ENCODE measurements around the gene DNASE1. TPM values are rescaled to one million over a fixed set of nuclear protein-coding genes. Genes with fewer than 3 reads are reported as not detected.
"Not testable (repeated sequence)": the region's sequence is repeated elsewhere in the genome, so short reads cannot be mapped to it uniquely, and the experiment has no call there.

The DNASE1 gene
- total RNA-seq, 1 donor from 2014 or later: 20.8 TPM

DNA sequence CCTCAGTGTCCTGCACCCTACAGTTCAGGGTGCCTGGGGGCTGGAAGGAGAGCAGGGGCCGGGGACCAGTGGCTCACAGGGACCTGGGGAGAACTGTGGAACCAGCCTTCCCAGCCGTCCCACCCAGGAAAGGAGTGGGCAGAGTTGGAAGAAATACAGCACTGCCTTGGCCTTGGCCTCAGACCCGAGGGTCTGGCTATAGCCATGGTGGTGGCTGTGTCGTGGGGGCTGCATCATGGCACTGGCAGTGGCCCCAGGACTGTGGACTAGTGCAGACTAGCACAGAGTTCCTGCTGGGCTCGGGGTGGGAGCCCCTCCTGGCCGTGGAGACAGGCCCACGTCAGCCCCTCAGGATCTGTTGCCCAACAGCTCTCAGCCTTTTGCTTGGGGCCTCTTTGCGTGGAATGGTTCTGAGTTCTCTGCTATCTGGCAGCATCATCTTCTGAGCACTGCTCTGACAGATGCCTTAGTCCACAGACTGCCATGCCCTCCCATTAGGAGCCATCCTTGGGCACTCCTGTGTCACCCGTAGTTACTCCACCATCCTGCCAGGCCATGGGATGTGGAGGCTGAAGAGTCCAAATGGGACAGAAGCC lies 12.6 kb upstream of the DNASE1 start:
- no peak for DNase-seq

DNA sequence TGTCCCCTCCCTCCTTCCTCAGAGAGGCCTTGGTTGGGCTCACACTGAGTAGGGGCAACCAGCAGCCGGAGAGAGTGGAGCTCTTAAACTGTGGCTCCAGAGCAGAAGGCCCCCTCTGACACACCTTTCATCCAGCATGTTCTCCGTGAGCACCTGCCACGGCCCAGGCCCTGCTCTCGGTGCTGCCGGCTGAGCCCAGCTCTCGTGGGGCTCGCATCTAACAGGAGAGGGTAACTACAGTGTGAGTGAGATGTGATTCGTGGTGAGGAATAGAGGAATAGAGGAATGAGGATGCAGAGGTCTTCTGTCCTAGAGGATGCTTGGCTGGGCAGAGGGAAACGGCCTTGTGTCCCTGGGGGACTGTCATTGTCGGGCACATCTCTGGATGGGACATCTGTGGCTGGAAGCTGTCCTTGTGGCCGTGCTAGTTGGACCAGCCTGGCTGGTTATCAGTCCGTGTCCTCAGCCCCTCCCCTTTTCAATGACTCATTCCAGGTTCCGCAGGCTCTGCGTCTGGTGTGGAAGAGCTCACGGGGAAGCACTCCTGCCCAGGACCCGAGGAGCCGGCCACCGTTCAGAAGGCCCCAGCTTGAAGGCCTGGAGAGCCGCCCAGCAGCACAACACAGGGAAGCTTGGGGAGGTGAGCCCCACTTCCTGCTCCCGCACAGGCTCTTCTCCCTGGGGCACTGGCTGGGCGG lies 11.9 kb upstream of the DNASE1 start:
- DNase-seq: peak; percentile 71

DNA sequence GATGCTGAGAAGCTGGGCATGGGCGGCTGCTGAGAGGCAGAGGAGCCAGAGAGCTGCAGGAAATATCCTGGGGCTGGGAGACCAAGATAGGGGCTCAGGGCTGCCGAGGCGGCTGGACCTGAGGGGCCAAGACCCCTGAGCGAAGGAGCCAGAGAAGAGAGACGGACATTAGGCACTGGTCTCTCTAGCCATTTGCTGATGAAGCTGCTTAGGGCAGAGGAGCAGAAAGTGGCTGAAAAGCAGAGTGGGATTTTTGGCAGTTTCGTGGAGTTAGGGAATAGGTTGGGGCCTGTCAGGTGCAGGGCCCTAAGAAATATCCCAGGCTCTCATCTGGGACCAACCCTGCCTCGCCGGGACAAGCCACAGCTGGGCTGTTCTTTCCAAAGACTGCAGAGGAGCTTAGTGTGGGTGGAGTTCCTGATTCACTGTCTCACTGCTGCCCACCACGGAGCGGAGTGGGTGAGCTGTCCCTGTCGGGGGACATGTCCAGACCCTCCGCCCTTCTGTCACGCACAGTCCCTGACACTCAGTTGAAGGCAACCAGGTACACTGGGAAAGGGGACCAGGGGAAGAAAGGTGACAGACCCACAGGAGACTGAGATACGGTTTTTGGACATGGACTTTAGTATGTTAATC lies 11.3 kb upstream of the DNASE1 start:
- DNase-seq: no peak

GRCh38 chr16:3645108-3645503 lies 9.4 kb upstream of the DNASE1 start:
- no peak for DNase-seq

GRCh38 chr16:3645504-3646347 lies 8.8 kb upstream of the DNASE1 start:
- no peak for DNase-seq

- peak; percentile 77 for DNase-seq
These were observed 8.1 kb upstream of the DNASE1 start for GRCh38 chr16:3646348-3646920.

DNA sequence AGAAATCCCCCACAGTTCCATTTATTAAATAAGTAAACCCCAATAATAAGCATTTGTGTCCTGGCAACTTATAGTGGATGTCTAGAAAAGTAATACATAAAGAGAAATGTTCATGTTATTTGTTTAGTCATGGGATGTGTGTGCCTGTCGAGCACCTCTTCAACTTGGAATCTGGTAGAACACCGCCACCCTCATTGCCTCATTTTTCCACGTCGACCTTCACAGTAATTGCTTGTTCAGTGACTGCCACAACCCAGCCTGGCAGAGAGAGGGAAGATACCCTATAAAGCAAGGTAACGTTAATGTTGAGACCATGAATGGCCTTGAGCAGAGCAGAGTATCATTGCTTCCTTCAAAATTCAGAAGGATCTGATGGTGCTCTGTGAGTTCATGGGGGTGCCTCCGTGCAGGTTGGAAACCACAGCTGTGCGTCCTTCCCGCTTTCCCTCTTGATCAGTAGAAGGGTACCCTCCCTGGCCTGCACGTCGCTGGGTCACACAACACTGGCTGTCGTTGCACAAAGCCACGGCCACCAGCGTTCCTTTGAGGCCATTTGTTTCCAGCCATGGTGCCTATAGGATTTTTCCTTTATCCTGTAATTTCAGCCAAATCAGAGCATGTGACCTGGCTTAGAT lies 3.7 kb upstream of the DNASE1 start:
- DNase-seq: no peak

GRCh38 chr16:3651461-3652372 lies 2.8 kb upstream of the DNASE1 start:
- no peak for DNase-seq

DNA sequence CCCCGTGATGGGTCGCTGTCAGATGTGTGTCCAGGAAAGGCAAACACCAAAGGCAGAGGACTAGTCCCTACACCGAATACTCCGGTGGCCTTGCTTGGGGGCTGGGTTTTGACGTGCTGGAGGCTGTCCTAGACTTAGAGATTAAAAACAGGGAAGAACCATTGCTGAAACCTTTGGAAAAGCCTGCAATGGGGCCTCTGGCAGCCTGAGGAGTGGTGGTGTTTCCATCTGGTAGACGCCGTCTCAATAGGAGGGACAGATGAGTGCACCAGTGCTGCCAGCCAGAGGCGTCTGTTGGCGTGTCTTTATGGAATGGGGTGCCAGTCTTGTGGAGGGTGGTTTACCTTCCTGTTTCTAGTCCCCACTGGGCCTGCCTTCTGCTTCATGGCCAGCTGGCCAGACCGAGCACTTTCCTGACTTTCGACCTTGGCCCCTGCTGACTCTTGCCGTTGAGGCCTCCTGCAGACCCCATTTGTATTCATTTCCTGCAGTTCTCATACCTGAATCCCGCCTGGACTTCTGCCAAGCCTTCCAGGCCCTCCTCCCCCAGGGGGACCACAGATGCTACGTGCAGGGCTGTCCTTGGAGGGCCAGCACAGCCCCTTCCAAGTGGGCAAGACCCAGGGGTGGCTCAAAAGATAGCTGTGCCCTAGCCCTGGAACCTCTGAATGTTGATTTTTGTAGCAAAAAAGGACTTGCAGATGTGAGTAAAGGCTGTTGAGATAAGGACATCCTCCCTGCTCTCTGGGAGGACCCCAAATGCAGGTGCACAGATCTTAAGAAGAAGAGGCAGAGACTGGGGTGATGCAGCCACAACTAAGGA lies 1.9 kb upstream of the DNASE1 start:
- DNase-seq: no peak

DNA sequence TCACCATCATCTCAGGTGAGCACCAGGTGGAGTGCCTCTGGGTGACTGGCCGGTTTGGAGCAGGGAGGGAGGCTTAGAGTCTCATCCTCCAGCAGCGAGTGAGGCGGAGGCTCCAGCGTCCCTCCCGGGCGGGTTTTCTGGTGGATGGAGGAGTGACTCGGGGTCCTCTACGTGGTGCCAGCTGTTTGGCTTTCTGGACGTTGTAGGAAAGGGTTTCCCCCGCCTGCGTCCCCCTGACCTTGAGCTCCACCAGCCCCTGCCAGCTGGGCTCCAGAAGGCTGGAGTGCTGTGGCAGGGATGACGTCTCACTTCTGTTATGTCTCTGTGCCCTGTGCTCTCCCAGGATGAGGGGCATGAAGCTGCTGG lies 522 bp downstream of the DNASE1 start:
- no peak for DNase-seq

DNA sequence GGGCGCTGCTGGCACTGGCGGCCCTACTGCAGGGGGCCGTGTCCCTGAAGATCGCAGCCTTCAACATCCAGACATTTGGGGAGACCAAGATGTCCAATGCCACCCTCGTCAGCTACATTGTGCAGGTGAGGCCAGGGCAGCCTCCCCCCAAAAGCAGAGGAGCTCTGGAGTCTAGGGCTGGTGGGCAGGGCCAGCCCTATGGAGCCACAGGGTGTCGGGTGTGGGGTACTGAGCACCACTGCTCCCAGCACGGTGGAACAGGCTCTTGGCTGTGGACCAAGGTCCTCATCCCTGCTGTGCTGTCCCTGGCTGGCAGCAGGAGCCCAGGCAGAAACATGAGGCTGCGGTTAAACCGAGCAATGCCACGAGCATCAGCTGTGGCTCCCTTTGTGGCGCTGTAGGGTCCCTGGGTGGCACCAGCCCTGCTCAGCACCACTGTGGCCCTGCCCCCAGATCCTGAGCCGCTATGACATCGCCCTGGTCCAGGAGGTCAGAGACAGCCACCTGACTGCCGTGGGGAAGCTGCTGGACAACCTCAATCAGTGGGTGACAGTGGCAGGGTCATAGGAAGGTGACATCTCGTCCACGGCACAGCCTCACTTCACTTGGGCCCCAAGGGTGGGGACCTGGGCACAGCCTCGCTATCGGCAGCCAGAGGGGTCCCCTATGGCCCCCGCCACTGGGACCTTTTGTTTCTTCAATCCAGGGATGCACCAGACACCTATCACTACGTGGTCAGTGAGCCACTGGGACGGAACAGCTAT lies 1.1 kb downstream of the DNASE1 start:
- no peak for DNase-seq

- not testable (repeated sequence) for DNase-seq
These were observed 1.6 kb downstream of the DNASE1 start for GRCh38 chr16:3656160-3656490.

DNA sequence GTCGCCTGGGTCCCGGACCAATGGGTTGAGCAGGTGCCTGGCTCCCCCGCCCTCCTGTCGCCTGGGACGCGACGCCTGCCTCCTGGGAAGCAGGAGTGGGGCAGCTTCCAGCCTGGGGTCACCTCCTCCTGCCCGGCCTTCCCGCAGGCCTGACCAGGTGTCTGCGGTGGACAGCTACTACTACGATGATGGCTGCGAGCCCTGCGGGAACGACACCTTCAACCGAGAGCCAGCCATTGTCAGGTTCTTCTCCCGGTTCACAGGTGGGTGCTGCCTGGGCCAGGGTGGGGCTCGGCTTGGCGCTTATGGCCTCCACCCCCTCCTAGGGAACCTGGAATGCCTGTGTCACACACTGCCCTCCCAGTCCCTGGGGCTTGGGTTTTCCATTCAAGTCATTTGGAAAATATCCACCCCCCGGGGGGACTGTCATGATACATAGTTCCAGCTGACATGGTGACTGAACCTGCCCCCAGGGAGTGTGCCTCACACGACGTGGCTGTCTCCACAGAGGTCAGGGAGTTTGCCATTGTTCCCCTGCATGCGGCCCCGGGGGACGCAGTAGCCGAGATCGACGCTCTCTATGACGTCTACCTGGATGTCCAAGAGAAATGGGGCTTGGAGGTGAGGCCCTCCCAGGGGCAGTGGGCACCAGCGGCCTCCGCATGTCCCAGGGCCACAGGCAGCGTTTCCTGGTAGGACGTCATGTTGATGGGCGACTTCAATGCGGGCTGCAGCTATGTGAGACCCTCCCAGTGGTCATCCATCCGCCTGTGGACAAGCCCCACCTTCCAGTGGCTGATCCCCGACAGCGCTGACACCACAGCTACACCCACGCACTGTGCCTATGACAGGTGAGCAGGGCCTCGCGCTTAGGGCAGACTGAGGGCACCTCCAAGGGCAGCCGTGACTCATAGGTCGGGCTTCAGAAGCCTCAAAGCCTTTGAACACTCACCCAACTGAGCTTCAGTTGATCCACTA lies 2.3 kb downstream of the DNASE1 start:
- DNase-seq: no peak

DNA sequence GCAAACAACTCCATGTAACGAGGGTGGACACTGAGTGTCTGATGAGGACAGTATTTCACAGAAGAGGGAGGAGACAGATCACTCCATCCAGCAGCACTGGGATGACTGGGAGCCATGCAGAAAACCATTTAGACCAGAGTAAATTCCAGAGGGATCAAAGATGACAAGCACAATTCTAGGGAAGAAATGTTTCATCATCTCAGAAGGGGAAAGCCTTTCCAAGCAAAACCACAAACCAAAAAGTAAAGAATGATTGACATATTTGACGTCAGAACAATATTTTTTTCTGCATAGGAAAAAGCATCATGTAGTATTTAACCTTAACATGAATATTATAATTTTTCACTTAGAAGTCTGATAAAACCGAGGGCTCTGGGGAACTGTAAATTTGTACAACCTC lies 4.8 kb downstream of the DNASE1 start:
- no peak for DNase-seq

DNA sequence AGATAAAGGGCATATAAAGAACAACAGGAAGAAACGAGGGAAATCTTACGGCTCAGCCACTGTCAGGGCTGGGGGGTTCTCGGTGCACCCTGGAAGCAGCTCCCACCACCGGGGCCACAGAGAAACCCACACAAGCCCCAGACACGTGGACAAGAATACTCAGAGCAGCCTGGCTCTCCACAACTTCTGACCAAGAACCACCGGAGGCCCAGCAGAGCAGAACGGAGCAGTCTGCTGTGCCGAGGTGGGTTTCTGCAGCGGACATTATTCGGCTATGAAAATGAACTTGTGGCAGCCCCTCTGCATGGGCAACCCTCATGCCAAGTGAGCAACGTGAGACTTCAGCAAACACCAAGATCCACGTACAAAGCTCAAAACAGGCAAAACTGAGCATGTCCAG lies 6.8 kb downstream of the DNASE1 start:
- DNase-seq: no peak

GRCh38 chr16:3661922-3662321 lies 7.4 kb downstream of the DNASE1 start:
- DNase-seq: no peak

- no peak for DNase-seq
These were observed 8.1 kb downstream of the DNASE1 start for GRCh38 chr16:3662601-3663000.

GRCh38 chr16:3664187-3664896 lies 9.9 kb downstream of the DNASE1 start:
- DNase-seq: no peak
